Spleen (tissue), 11 donors: Measurements from ENCODE around the gene HS2ST1. TPM values are rescaled to one million over a fixed set of nuclear protein-coding genes. Genes with fewer than 3 reads are reported as not detected.

Source experiments
- DNase-seq: peaks from one replicate; pipeline ENCODE4 v3.0.0-alpha.2; 2020
- H3K27ac ChIP-seq, 8 donors: fragments of 200-600 bp; sonication (generic) in 7 of 8; 1 replicate in 4 of 8; 2 replicates in 4 of 8; pipeline versions ENCODE4 v1.5.0 to v1.8.0; 2016 to 2021; ENCODE audit warnings: inconsistent platforms in 4 of 8, mild to moderate bottlenecking in 4 of 8, moderate library complexity in 1 of 8
- H3K27me3 ChIP-seq, 7 donors: fragments of 200-600 bp; sonication (generic) in 6 of 7; replicated peaks in 1 of 7; 1 replicate in 4 of 7; 2 replicates in 3 of 7; pipeline versions ENCODE4 v1.5.0 to v1.8.0; 2016 to 2021; ENCODE audit warnings: inconsistent platforms in 3 of 7, mild to moderate bottlenecking in 1 of 7
- H3K36me3 ChIP-seq, 6 donors: fragments of 200-600 bp; sonication (generic) in 5 of 6; 1 replicate in 4 of 6; 2 replicates in 2 of 6; pipeline versions ENCODE4 v1.5.0 to v1.8.0; 2016 to 2021; ENCODE audit warnings: inconsistent platforms in 2 of 6
- H3K4me1 ChIP-seq, 6 donors: fragments of 200-600 bp; sonication (generic) in 5 of 6; 1 replicate in 3 of 6; 2 replicates in 3 of 6; pipeline versions ENCODE4 v1.5.0 to v1.8.0; 2016 to 2021; ENCODE audit warnings: inconsistent platforms in 3 of 6
- H3K4me3 ChIP-seq, 8 donors: fragments of 200-600 bp; sonication (generic) in 7 of 8; 1 replicate in 4 of 8; 2 replicates in 4 of 8; pipeline versions ENCODE4 v1.5.0 to v1.8.0; 2016 to 2021; ENCODE audit warnings: inconsistent platforms in 4 of 8, mild to moderate bottlenecking in 4 of 8, moderate library complexity in 2 of 8
- H3K9me3 ChIP-seq, 8 donors: fragments of 200-600 bp; sonication (generic) in 7 of 8; 1 replicate in 4 of 8; 2 replicates in 4 of 8; pipeline versions ENCODE4 v1.5.0 to v1.8.0; 2016 to 2021; ENCODE audit warnings: inconsistent platforms in 4 of 8
- POLR2A ChIP-seq, 3 donors: fragments of 450-650 bp; IDR thresholded peaks; one replicate each; pipeline ENCODE4 v1.5.1; 2017; ENCODE audit warnings: antibody characterized with exemption in 3 of 3, mild to moderate bottlenecking in 1 of 3
- POLR2AphosphoS5 ChIP-seq, 3 donors: sonication (generic); formaldehyde crosslinking; IDR thresholded peaks; one replicate each; pipeline ENCODE4 v1.5.1; 2017; ENCODE audit warnings: antibody characterized with exemption in 3 of 3
- WGBS, 5 donors: extraction: QIAGEN DNeasy Blood & Tissue Kit in 3 of 5; methylation state at CpG; one replicate each; pipeline versions ENCODE4 v1.1.5 to v1.1.7; 2013 to 2018; 5-methylcytosine and 5-hydroxymethylcytosine counted together
- intact Hi-C: fragments of 100-400 bp; cut with DNase I; formaldehyde crosslinking; loops from one replicate; pipeline ENCODE4 v1.15.0; 2023; ENCODE audit warnings: low total_unique reads
- polyA plus RNA-seq, 3 donors: library from polyadenylated mRNA; stranded (reverse); fragments of 200-250 nt; gene quantifications; one replicate each; pipeline ENCODE4 v1.2.1, GENCODE V29; 2013
- total RNA-seq, 7 donors: library from RNA; depleted of rRNA in 3 of 7; stranded (reverse); fragments of >200 nt in 3 of 7; fragmentation: NEBNext Ultra II Directional in 4 of 7; extraction: Animal tissue kit (Norgen Biotek cat#: 25700) in 4 of 7; gene quantifications; one replicate each; pipeline versions ENCODE4 v1.1.0 to v1.2.1, GENCODE V29; 2016 to 2021
- TF ChIP-seq, protein P1 (sequence below), 11 experiments: fragments of 200-600 bp in 7 of 11; fragments of 450-650 bp in 4 of 11; sonication (generic) in 4 of 11; IDR thresholded peaks in 8 of 11; conservative IDR thresholded peaks in 3 of 11; 1 replicate in 7 of 11; 2 replicates in 4 of 11; pipeline versions ENCODE4 v1.4.0 to v1.8.0; 2016 to 2021; ENCODE audit warnings: antibody characterized with exemption in 11 of 11, inconsistent platforms in 4 of 11, mild to moderate bottlenecking in 1 of 11
- donor health status: healthy with polysubstance abuse.
- donor health status: DM: no; HTN: no; CAD: no; lungs with moderate emphysema.
- donor health status: DM: no; HTN: no; CAD: no.
- donor health status: Bipolar disorder and iron deficiency.
- donor health status: healthy.
- donor health status: DM: no; HTN: no; CAD: no.
- donor health status: DM: yes; HTN: yes; CAD: no.

HS2ST1 gene
- total and polyA plus RNA-seq, 10 donors: 4.6 to 32.9 (median 22.3) TPM

- peaks cover 0 to 2% (median 0%) of the 10 kb centered on the region in 7 donors for H3K27me3 ChIP-seq
- intact Hi-C loops: no loop called here
- WGBS, 5 donors: 89 to 94% (median 92%) methylated on average over 6 of the region's 6 CpGs
Observed at GRCh38 chr1:87126886-87127505, 212.6 kb downstream of the HS2ST1 start.

DNA sequence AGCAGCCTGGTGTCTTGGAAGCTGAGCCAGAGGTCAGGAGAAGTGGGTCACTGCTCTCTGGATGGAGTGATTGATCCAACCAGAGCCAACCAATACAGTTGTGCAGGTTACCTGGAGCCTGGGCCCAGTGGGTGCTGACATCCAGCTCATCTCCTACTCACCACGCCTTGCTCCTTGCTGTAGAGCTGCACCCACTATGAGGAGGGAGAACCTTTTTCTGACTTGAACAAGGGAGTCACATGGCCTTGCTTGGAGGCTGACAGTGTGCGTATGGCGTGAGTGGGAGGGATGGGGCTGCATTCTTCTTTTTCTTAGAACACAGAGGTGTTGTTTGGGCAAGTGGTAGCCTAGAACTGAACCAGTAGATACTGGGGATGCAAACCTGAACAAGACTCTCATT lies 213.1 kb downstream of the HS2ST1 start:
- peaks cover 0 to 8% (median 0%) of the 10 kb centered on the region in 7 donors for H3K27me3 ChIP-seq
- peaks cover 0 to 29% (median 16%) of the 10 kb centered on the region in 6 donors for H3K4me1 ChIP-seq
- TF ChIP-seq, protein P1, sequence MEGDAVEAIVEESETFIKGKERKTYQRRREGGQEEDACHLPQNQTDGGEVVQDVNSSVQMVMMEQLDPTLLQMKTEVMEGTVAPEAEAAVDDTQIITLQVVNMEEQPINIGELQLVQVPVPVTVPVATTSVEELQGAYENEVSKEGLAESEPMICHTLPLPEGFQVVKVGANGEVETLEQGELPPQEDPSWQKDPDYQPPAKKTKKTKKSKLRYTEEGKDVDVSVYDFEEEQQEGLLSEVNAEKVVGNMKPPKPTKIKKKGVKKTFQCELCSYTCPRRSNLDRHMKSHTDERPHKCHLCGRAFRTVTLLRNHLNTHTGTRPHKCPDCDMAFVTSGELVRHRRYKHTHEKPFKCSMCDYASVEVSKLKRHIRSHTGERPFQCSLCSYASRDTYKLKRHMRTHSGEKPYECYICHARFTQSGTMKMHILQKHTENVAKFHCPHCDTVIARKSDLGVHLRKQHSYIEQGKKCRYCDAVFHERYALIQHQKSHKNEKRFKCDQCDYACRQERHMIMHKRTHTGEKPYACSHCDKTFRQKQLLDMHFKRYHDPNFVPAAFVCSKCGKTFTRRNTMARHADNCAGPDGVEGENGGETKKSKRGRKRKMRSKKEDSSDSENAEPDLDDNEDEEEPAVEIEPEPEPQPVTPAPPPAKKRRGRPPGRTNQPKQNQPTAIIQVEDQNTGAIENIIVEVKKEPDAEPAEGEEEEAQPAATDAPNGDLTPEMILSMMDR (IDR thresholded peaks at IDR 0.05 in 8 of 11, conservative IDR thresholded peaks at IDR 0.05 in 3 of 11): no peak
- no peak for TF ChIP-seq POLR2AphosphoS5 (IDR thresholded peaks at IDR 0.05)
- TF ChIP-seq POLR2A (IDR thresholded peaks at IDR 0.05): no peak
- intact Hi-C loops: no loop called here
- H3K36me3 ChIP-seq: no peaks in the 10 kb centered on the region
- H3K9me3 ChIP-seq: no peaks in the 10 kb centered on the region
- no peak for DNase-seq
- 83 to 96% (median 91%) methylated on average over 3 of the region's 3 CpGs for WGBS, 5 donors
- no peak overlapping the region for H3K4me3 ChIP-seq
- H3K27ac ChIP-seq: no peak overlapping the region

More at GRCh38 chr1:87126886-87127505, 212.6 kb downstream of the HS2ST1 start:
- no peak for DNase-seq
- Histone ChIP-seq H3K36me3 (no peaks in the 10 kb centered on the region), H3K9me3 (no peaks in the 10 kb centered on the region), H3K4me1 (peaks cover 0 to 23% (median 10%) of the 10 kb centered on the region in 6 donors), H3K27ac (no peak overlapping the region), H3K4me3 (no peak overlapping the region)
- no peak for TF ChIP-seq POLR2A (IDR thresholded peaks at IDR 0.05)
- TF ChIP-seq, protein P1 (IDR thresholded peaks at IDR 0.05 in 8 of 11, conservative IDR thresholded peaks at IDR 0.05 in 3 of 11): no peak
- no peak for TF ChIP-seq POLR2AphosphoS5 (IDR thresholded peaks at IDR 0.05)

DNA sequence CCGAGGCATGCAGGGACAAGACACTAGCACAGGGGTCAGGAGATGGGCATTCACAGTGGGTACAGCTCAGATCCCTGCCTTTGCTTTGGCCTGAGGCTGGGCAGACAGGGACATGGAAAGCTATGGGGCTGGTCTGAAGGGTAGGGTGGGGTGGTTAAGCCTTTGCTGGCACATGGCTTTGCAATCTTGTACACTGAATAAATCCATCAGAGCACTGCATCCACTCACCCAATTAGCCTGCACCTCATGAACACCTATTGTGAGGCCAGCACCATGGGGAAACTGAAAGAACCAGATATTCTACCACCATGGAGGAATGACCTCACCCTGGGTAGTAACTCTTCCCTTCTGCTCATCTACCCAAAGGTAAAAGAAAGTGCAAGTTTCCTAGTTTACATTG lies 214.6 kb downstream of the HS2ST1 start:
- H3K27me3 ChIP-seq: peaks cover 0 to 12% (median 0%) of the 10 kb centered on the region in 7 donors
- 72 to 86% (median 79%) methylated on average over 1 of the region's 1 CpG for WGBS, 5 donors
- H3K4me3 ChIP-seq: no peak overlapping the region

GRCh38 chr1:87129606-87130005 lies 215.2 kb downstream of the HS2ST1 start:
- peaks cover 0 to 12% (median 0%) of the 10 kb centered on the region in 7 donors for H3K27me3 ChIP-seq
- no peaks in the 10 kb centered on the region for H3K9me3 ChIP-seq
- DNase-seq: no peak
- intact Hi-C loops: no loop called here
- TF ChIP-seq POLR2A (IDR thresholded peaks at IDR 0.05) (no peak), POLR2AphosphoS5 (IDR thresholded peaks at IDR 0.05) (peak in 1 of 3 donors; percentile 15)
- H3K4me1 ChIP-seq: peaks cover 0 to 34% (median 19%) of the 10 kb centered on the region in 6 donors
- H3K27ac ChIP-seq: peak overlapping the region in 5 of 8 donors; percentile 8 to 60 (median 39)
- no peaks in the 10 kb centered on the region for H3K36me3 ChIP-seq
- H3K4me3 ChIP-seq: no peak overlapping the region
- WGBS, 5 donors: 52 to 76% (median 67%) methylated on average over 8 of the region's 8 CpGs

More for the DNA sequence above, 214.6 kb downstream of the HS2ST1 start:
- Histone ChIP-seq H3K36me3 (no peaks in the 10 kb centered on the region), H3K9me3 (no peaks in the 10 kb centered on the region), H3K27ac (peak overlapping the region in 4 of 8 donors; percentile 8 to 60 (median 46)), H3K4me1 (peaks cover 0 to 34% (median 19%) of the 10 kb centered on the region in 6 donors)
- intact Hi-C loops: no loop called here
- TF ChIP-seq, protein P1 (IDR thresholded peaks at IDR 0.05 in 8 of 11, conservative IDR thresholded peaks at IDR 0.05 in 3 of 11): no peak
- TF ChIP-seq POLR2A (IDR thresholded peaks at IDR 0.05) (no peak), POLR2AphosphoS5 (IDR thresholded peaks at IDR 0.05) (no peak)
- DNase-seq: no peak
